Measurements from ENCODE around the gene BCAS2. TPM values are rescaled to one million over a fixed set of nuclear protein-coding genes. Genes with fewer than 3 reads are reported as not detected.

BCAS2 gene
- total and polyA plus RNA-seq, 11 donors: 18.6 to 44.4 (median 34.4) TPM

DNA sequence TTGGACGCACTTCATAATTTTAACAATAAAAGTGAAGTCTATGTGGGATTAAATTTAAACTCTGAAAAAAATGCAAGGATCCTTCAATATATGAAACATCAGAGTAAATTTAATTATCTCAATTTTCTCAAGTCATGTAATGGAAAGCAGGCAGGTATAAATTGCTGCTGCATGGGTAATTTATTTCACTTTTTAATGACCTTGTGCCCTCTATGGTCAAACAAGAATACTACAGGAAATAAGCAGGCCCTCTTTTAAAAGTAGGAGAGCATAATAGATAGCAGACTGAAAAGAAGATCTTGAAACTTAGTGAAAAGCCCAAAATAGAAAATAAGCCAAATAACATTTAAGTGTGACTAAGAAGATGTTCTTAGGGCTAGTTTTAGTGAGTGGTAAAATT is 22.9 kb downstream of the BCAS2 start:
- intact Hi-C loops (cut with DNase I): loop anchor here in 6 of 10 donors (1.0 to 10.0 kb wide), 7 partner anchors 204 to 584 kb away; partner anchors contain the start of gene OLFML3 (in 2 of the 6)

DNA sequence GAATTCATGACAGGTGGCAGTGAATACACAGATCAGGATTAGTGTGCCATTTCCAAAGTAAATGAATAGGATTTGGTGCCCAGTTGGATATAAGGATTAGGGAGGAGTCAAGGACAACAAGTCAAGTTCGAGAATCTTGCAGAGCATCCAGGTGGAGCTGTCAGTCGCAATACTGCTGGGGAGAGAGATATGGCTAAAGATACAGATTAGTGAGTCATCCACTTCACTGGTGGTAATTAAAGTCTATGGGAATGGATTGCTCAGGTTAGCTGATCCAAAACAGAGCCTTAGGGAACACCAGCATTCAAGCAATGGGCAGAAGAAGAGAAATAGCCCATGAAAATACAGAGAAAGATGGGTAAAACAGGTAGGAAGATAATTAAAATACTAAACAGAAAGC is 26.8 kb downstream of the BCAS2 start:
- TF ChIP-seq, protein P1, sequence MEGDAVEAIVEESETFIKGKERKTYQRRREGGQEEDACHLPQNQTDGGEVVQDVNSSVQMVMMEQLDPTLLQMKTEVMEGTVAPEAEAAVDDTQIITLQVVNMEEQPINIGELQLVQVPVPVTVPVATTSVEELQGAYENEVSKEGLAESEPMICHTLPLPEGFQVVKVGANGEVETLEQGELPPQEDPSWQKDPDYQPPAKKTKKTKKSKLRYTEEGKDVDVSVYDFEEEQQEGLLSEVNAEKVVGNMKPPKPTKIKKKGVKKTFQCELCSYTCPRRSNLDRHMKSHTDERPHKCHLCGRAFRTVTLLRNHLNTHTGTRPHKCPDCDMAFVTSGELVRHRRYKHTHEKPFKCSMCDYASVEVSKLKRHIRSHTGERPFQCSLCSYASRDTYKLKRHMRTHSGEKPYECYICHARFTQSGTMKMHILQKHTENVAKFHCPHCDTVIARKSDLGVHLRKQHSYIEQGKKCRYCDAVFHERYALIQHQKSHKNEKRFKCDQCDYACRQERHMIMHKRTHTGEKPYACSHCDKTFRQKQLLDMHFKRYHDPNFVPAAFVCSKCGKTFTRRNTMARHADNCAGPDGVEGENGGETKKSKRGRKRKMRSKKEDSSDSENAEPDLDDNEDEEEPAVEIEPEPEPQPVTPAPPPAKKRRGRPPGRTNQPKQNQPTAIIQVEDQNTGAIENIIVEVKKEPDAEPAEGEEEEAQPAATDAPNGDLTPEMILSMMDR (IDR thresholded peaks at IDR 0.05): no peak
- TF ChIP-seq POLR2A (IDR thresholded peaks at IDR 0.05): no peak
- H3K9me3 ChIP-seq: no peaks in the 10 kb centered on the region
- DNase-seq: no peak
- H3K4me1 ChIP-seq: no peaks in the 10 kb centered on the region
- no peak overlapping the region for H3K27ac ChIP-seq
- ATAC-seq: no peak
- 74 to 89% (median 85%) methylated on average over 2 of the region's 2 CpGs for WGBS, 4 donors
- no peaks in the 10 kb centered on the region for H3K36me3 ChIP-seq
- no peaks in the 10 kb centered on the region for H3K27me3 ChIP-seq
- intact Hi-C loops (cut with DNase I): loop anchor here in 3 of 10 donors (10.0 kb wide), 3 partner anchors 200 to 580 kb away; partner anchors contain the start of gene OLFML3 (in 1 of the 3)
- H3K4me3 ChIP-seq: no peak overlapping the region

More for the DNA sequence above, 22.9 kb downstream of the BCAS2 start:
- Histone ChIP-seq H3K9me3 (no peaks in the 10 kb centered on the region), H3K4me3 (no peak overlapping the region), H3K36me3 (no peaks in the 10 kb centered on the region), H3K4me1 (no peaks in the 10 kb centered on the region), H3K27me3 (no peaks in the 10 kb centered on the region), H3K27ac (no peak overlapping the region)
- TF ChIP-seq, protein P1 (IDR thresholded peaks at IDR 0.05): peak in 11 of 12 donors; percentile 22 to 54 (median 36)
- no peak for TF ChIP-seq POLR2A (IDR thresholded peaks at IDR 0.05)
- ATAC-seq (no peak), DNase-seq (no peak)
- WGBS, 4 donors: 49 to 99% (median 94%) methylated on average over 1 of the region's 1 CpG

DNA sequence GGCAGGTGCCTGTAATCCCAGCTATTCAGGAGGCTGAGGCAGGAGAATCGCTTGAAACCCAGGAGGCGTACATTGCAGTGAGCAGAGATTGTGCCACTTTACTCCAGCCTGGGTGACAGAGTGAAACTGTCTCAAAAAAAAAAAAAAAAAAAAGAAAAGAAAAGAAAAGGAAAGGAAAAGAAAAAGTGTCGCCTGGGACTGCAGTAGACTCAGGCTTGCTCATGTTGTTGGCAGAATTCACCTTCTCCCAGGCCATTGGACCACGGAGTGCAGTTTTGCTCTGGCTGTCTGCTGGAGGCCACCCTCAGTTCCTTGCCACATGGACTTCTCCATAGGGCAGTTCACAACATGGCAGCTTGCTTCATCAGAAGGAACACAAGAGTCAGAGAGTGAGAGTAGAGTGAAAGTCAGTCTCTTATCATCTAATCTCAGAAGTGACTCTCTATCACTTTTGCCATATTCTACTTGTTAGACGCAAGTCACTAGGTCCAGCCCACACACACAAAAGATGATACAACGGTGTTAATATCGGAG is 29.2 kb downstream of the BCAS2 start:
- intact Hi-C loops (cut with DNase I): loop anchor here in 3 of 10 donors (10.0 kb wide), 3 partner anchors 197 to 577 kb away; partner anchors contain the start of gene OLFML3 (in 1 of the 3)
- 92 to 95% (median 94%) methylated on average over 7 of the region's 7 CpGs for WGBS, 4 donors
- DNase-seq: no peak

DNA sequence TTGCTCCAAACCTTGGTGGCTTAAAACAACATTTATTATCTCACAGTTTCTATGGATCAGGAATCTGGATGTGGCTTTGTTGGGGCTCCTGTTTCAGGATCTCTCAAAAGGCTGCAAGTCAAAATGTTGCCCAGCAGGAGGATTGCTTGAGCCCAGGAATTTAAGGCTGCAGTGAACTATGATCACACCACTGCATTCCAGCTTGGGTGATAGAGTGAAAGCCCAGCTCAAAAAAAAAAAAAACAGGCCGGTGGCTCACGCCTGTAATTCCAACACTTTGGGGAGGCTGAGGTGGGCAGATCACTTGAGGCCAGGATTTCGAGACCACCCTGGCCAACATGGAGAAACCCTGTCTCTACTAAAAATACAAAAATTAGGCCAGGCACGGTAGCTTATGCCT is 30.0 kb downstream of the BCAS2 start:
- no peaks in the 10 kb centered on the region for H3K27me3 ChIP-seq
- WGBS, 4 donors: 81 to 86% (median 84%) methylated on average over 4 of the region's 4 CpGs
- H3K36me3 ChIP-seq: no peaks in the 10 kb centered on the region
- ATAC-seq (no peak), DNase-seq (no peak)
- TF ChIP-seq POLR2A (IDR thresholded peaks at IDR 0.05): no peak
- TF ChIP-seq, protein P1 (IDR thresholded peaks at IDR 0.05): no peak
- H3K4me3 ChIP-seq: no peak overlapping the region
- no peaks in the 10 kb centered on the region for H3K9me3 ChIP-seq
- no peak overlapping the region for H3K27ac ChIP-seq
- H3K4me1 ChIP-seq: no peaks in the 10 kb centered on the region
- intact Hi-C loops (cut with DNase I): loop anchor here in 3 of 10 donors (10.0 kb wide), 3 partner anchors 197 to 577 kb away; partner anchors contain the start of gene OLFML3 (in 1 of the 3)

More for the DNA sequence above, 29.2 kb downstream of the BCAS2 start:
- Histone ChIP-seq H3K9me3 (no peaks in the 10 kb centered on the region), H3K27me3 (no peaks in the 10 kb centered on the region), H3K4me1 (no peaks in the 10 kb centered on the region), H3K4me3 (no peak overlapping the region), H3K27ac (no peak overlapping the region), H3K36me3 (no peaks in the 10 kb centered on the region)
- no peak for ATAC-seq
- TF ChIP-seq, protein P1 (IDR thresholded peaks at IDR 0.05): no peak
- TF ChIP-seq POLR2A (IDR thresholded peaks at IDR 0.05): no peak

Data from heart left ventricle (tissue), 16 donors.